GM21528 (cell line): ENCODE measurements around the gene CAP1.

Experiments used
- ATAC-seq: cut with Tn5 transposase; IDR thresholded peaks from one replicate; pipeline ENCODE4 v1.9.1; 2021; ENCODE audit warnings: mild to moderate bottlenecking, moderate library complexity; ENCODE audit not compliant: unreplicated experiment, low FRiP score

CAP1 gene

DNA sequence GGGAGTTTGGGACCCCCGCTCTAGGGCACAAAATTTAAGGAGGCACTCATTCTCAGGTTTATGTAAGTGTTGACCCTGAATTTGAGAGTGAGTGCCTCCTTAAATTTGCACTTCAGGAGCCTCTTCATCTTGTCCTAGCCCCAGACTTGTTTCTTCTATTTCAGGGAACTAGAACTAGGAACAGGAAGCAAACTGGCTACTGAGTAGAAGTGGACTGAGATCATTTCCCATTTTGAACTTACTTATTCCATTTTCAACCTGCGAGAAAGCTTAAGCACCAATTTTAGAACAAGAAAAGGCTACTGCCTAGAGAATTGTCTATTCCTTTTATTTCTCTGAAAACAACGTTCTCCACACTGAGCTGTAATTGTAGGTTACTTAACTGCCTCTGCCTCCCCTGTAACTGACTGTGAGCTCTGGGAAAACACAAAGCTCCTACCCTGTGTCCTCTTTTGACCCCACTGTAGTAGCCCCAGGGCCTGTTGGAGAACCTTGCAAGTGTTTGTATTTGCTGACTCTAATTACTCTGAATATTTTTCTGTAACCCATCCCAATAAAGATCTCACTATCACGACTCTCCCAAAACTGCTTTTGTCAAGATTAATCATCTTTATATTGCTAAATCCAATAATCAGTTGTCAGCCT lies 54.1 kb downstream of the CAP1 start:
- no peak for ATAC-seq

DNA sequence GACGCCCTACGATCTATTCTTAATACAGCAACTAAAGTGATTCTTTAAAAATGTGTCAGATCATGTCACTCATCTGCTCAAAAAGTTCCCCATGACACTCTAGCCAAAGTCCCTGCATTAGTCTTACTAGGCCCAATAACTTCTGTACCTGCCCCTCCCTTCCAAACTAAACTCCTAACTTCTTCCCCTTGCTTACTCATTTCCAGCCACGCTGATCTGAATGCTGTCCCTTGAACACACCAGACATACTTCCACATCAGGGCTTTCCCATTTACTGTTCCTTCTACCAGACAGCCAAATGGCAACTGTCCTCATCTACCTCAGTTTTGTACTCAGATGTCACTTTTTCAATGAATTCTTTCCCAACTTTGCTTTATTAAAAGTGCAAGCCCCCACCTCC lies 55.3 kb downstream of the CAP1 start:
- no peak for ATAC-seq

DNA sequence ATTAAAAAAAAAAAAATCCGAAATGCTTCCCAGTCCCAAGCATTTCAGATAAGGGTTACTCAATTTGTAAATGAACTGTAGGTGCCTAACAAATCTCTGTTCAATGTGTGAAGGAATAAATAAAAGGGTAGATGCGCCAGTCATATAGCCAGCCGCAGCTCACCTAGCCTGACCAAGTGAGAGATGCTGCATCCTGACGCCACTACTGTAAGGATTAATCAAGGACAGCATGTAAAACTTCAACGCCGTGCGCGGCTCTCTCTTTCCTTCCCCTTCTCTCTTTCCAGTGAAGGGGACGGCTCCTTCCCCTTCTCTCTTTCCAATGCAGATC lies 56.1 kb downstream of the CAP1 start:
- peak; percentile 16 for ATAC-seq

DNA sequence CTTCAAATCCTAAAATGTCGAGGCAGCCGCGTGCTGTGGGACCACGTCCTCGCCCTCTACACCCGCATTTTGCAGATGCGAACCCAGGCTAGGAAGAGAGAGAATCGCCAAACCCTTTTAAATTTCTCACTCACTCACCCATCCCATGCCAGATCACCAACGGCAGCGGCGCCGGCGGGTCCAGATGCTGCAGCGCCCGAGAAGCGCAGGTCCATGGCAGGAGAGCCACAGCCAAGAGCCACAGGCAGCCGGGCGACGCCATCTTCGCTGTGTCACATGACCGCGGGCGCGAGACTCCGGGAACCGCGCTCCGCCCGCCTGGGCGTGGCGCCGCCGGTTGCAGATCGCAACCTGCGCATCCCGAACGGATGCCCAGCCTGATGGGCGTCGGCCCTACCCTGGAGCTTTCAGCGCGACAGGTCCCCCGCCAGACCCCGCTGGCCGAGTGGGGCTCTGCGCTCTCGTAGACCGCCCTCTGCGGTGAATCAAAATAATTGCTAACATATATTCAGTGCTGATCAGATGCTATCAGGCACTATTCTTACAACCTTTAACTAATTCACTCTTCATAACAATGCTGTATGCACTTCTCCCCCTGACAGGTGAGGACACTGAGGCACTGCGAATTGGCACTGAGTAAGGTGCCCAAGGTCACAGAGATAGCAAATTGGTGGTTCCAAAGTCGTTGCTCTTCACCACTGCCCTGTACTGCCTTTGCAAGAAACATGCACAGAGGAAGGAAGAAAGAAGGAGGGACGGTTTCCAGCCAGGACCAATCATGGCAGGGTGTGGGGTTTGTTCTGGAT lies 56.7 kb downstream of the CAP1 start, which contains the start of gene PPT1:
Gene PPT1 (minus strand): TSS at position 276 of the 806 bp plus-strand sequence. CDS start 14 bp downstream, at position 262.
- ATAC-seq = peak; percentile 91

DNA sequence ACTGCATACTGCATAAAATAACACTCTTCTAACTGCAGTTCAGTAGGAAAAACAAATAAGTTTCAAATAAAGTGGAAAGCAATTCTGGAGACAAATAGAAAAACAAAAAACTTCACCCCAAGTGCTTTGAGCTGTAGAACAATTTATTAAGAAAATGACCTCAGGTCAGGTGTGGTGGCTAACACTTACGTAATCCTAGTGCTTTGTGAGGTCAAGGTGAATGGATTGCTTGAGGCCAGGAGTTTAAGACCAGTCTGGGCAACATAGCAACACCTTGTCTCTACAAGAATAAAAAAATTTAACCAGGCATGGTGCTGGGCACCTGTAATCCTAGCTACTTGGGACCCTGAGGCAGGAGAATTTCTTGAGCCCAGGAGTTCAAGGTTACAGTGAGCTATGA lies 61.5 kb downstream of the CAP1 start:
- no peak for ATAC-seq

DNA sequence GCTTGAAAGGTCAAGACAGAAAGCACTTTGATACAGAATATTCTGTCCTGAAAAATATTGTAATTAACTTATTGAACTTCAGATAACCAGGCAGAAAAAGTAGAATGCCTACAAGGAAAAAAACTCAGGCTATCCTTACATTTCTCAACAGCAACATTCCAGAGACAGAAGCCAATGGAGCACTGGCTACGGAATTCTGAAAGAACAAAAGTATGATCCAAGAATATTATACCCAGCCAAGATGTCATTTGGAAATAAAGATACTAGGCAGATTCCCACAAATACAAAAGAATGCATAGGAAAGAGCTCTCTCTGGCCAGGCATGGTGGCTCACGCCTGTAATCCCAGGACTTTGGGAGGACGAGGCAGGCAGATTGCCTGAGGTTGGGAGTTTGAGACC lies 62.4 kb downstream of the CAP1 start:
- ATAC-seq = no peak

DNA sequence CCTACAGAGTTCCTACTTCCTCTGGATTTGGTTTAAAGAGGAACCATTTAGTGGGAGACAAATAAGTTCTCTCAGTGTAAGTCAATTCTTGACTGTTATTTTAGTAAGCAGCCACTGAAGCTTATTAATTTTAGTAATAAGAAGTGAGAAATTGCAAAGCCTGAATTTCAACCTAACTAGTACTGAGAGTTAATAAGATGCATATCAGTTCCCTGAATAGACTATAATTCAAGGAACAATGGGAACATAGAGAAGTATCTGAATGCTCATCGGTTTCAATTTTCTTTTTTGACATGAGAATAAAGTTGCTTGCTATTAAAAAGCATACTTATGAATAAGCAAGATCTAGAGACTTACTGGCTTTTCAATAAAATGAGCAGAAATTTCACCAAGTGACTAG lies 64.5 kb downstream of the CAP1 start:
- no peak for ATAC-seq

DNA sequence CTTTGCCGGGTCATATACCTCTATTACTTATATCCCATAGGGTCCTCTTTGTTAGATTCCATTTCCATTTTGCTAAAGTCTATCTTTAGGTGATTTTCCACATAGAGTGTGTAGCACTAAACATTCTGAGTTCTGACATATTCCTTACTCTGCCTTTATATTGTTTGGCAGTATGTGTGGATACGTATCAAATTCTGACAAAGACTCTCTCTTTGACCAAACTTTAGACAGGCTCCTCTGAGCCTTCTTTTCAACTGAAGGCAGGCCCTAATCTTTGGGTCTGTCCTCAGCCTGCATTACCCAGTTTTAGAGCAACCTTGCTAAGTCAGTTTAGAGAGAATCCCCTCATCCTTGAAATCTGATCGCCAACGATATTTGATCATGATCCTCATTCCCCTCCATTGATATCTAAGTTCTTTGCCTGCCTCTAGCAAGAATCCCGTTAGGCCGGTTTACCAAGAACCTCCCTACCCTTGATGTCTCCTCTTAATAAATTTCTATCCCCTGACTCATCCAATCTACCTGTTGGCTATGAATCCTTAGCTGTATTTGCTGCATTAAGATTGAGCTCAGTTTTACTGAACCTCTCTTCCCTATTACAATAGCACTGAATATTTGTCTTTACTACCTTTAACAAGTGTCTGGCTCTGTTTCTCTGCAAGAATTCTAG lies 66.9 kb downstream of the CAP1 start:
- ATAC-seq = no peak

DNA sequence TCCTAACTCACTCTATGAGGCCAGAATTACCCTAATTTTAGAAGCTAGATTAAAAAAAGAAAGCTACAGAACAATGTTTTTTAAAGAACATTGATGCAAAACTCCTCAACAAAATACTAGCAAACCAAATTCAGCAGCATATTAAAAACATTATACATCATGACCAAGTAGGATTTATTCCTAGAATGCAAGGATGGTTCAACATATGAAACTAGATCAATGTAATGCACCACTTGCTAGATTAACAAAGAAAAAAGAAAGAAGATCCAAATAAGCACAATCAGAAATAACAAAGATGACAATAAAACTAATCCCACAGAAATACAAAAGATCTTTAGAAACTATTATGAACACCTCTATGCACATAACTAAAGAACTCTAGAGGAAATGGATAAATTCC lies 69.9 kb downstream of the CAP1 start:
- no peak for ATAC-seq

DNA sequence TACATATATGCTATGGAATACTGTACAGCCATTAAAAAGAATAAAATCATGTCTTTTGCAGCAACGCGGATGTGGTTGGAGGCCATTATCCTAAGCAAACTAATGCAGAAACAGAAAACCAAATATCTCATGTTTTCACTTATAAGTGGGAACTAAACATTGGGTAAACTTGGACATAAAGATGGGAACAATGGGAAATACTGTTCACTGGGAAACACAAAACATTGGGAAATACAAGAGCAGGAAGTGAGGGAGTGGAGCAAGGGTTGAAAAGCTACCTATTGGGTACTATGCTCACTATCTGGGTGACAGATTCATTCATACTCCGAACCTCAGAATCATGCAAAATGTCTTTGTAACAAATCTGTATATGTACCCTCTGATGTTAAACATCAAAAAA lies 73.9 kb downstream of the CAP1 start:
- no peak for ATAC-seq

DNA sequence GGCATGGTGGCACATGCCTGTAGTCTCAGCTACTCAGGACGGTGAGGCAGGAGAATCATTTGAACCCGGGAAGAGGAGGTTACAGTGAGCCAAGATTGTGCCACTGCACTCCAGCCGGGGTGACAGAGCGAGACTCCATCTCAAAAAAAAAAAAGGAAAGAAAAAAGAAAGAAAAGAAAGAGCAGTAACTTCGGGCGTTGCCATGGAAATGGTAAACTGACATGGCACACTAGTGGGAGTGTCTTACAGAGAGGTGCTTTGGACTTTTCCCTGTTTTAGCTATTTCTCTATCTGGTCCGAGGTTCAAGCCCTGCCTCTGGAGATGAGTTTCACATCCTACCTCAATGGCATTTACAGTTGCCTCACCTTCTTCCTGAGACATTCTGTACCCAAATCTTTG lies 79.6 kb downstream of the CAP1 start:
- no peak for ATAC-seq
